ENCODE measurements around the gene LAIR1.
"Not testable (repeated sequence)": the region's sequence is repeated elsewhere in the genome, so short reads cannot be mapped to it uniquely, and the experiment has no call there.

LAIR1 gene

GRCh38 chr19:54388802-54389139, 24.0 kb upstream of the LAIR1 start:
- Histone ChIP-seq H3K27ac (no peak overlapping the region), H3K27me3 (peaks cover 0 to 50% of the 10 kb centered on the region in 2 donors), H3K4me3 (no peak overlapping the region), H3K36me3 (no peaks in the 10 kb centered on the region), H3K9me3 (no peaks in the 10 kb centered on the region), H3K4me1 (peaks cover 0 to 4% (median 0%) of the 10 kb centered on the region in 4 donors)
- no peak for DNase-seq
- intact Hi-C loops (cut with DNase I; ENCODE audit: low total_unique reads), result no loop called here
- no peak for TF ChIP-seq CTCF (IDR thresholded peaks at IDR 0.05)

GRCh38 chr19:54387991-54388801, 23.5 kb upstream of the LAIR1 start:
- intact Hi-C loops (cut with DNase I; ENCODE audit: low total_unique reads), result no loop called here
- H3K27ac ChIP-seq, result no peak overlapping the region
- no peaks in the 10 kb centered on the region for H3K9me3 ChIP-seq
- H3K4me3 ChIP-seq, result no peak overlapping the region
- no peak for TF ChIP-seq CTCF (IDR thresholded peaks at IDR 0.05)
- peak; percentile 26 to 69 for DNase-seq
- H3K36me3 ChIP-seq, result no peaks in the 10 kb centered on the region
- peaks cover 0 to 4% (median 0%) of the 10 kb centered on the region in 4 donors for H3K4me1 ChIP-seq
- peaks cover 0 to 50% of the 10 kb centered on the region in 2 donors for H3K27me3 ChIP-seq

DNA sequence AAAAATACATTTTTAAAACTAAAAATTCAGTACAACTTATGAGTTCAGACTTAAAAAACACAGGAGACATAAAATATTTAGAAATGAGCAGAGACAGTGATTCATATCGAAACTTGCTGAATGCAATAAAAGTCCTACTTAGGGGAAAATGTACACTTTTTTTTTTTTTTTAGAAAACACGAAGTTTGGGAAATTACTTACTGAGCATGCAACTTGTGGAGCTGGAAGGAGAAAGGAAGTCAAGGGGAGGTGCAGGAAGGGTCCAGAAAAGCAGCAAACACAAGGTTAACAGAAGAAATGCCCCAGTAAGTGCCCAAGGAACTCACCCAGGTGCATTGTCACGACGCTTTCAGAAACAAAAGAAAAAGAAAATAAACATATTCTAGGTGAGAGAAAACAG, 18.6 kb upstream of the LAIR1 start:
- Histone ChIP-seq H3K27me3 (peaks cover 0 to 14% of the 10 kb centered on the region in 2 donors), H3K4me3 (no peak overlapping the region), H3K4me1 (peaks cover 0 to 4% (median 0%) of the 10 kb centered on the region in 4 donors), H3K9me3 (no peaks in the 10 kb centered on the region), H3K36me3 (no peaks in the 10 kb centered on the region), H3K27ac (no peak overlapping the region)
- intact Hi-C loops (cut with DNase I; ENCODE audit: low total_unique reads), result no loop called here
- no peak for DNase-seq
- no peak for TF ChIP-seq CTCF (IDR thresholded peaks at IDR 0.05)

DNA sequence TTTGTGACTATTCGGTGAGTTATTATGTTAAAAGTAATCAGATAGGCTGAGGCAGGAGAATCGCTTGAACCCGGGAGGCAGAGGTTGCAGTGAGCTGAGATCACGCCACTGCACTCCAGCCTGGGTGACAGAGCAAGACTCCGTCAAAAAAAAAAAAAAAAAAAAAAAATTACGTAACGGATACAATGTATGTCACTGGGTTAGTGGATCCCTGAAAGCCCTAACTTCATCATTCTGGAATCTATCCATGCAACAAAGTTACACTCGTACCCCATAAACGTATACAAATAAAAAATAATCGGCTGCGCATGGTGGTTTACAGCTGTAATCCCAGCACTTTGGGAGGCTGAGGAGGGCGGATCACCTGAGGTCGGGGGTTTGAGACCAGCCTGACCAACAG, 17.3 kb upstream of the LAIR1 start:
- H3K4me3 ChIP-seq; H3K27me3 ChIP-seq; intact Hi-C loops (cut with DNase I; ENCODE audit: low total_unique reads); H3K36me3 ChIP-seq; H3K27ac ChIP-seq; DNase-seq; H3K9me3 ChIP-seq; H3K4me1 ChIP-seq: not testable (repeated sequence)

DNA sequence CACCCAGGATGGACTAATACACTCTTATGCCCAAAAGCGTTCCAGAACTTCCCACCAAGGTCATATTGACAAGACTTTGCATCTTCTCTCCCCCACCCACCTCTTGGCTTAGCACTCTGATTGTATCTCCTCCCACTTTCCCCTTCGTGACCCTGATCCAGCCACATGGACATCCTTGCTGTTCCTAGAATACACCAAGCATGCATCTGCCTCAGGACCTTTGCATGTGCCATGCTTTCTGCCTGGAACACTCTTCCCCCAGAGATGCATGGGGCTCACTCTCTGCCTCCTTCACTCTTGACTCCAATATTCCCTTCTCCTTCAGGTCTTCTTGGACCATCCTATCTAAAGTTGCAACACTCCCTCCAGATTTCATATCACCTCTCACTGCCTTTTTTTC, 16.2 kb upstream of the LAIR1 start:
- TF ChIP-seq CTCF (IDR thresholded peaks at IDR 0.05), result no peak
- H3K27me3 ChIP-seq, result peaks cover 0 to under 1% of the 10 kb centered on the region in 2 donors
- H3K4me1 ChIP-seq, result no peaks in the 10 kb centered on the region
- DNase-seq, result no peak
- no peaks in the 10 kb centered on the region for H3K36me3 ChIP-seq
- no peak overlapping the region for H3K27ac ChIP-seq
- no peaks in the 10 kb centered on the region for H3K9me3 ChIP-seq
- intact Hi-C loops (cut with DNase I; ENCODE audit: low total_unique reads), result no loop called here
- H3K4me3 ChIP-seq, result no peak overlapping the region

DNA sequence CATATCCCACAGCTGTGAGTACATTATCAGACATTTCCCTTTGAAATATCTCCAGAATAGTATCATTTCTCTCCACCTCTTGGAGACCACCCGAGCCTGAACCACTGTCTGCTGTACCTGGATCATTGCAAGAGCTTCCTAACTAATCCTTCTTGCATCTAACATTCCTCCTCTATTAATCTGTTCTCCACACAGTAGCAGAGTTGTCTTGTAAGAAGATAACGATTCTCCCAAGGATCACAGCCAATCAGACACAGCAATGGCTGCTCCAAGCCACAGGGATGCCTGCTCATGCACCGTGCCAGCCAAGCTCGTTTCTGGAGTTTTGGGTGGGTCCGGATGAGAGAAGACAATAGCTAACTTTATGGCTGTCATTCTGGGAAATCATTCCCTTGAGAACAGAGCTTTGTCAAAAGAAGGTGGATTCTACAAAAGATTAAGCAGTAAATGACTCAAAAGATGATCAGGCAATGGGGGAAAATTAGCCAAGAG, 14.5 kb upstream of the LAIR1 start:
- Histone ChIP-seq H3K36me3 (no peaks in the 10 kb centered on the region), H3K4me1 (no peaks in the 10 kb centered on the region), H3K9me3 (no peaks in the 10 kb centered on the region), H3K27me3 (peaks cover 0 to 4% of the 10 kb centered on the region in 2 donors), H3K27ac (no peak overlapping the region), H3K4me3 (no peak overlapping the region)
- no peak for TF ChIP-seq CTCF (IDR thresholded peaks at IDR 0.05)
- no peak for DNase-seq
- intact Hi-C loops (cut with DNase I; ENCODE audit: low total_unique reads), result no loop called here
